K562 (cell line): ENCODE data around the gene DXO. TPM values are rescaled to one million over a fixed set of nuclear protein-coding genes. Genes with fewer than 3 reads are reported as not detected.
A peak's percentile ranks its signal among the peaks of the same experiment; 100 is the strongest.

Experiments used
- ATAC-seq: fragments of 200-7000 bp; cut with Tn5 transposase; 3 replicates; pipeline ENCODE4 v1.9.1; 2020; ENCODE audit warnings: moderate library complexity
- BruUV-seq: library from RNA; stranded (reverse); fragments of 400-500 nt; replicated peaks from 2 replicates; lab custom pipeline; 2021; lab: Mats Ljungman, UMichigan
- CTCF ChIA-PET: fragments of 300-600 bp; formaldehyde crosslinking; extraction: SDS; loops from one replicate; lab custom pipeline; 2021; ENCODE audit warnings: low intra/inter-chr PET ratio; lab: Yijun Ruan, JAX
- POLR2A ChIA-PET: fragments of 300-600, 350-650 bp; sonication (Branson Sonifier 250); formaldehyde crosslinking; extraction: SDS; loops from one replicate; lab custom pipeline; 2021; ENCODE audit warnings: antibody characterized with exemption, inconsistent platforms; lab: Yijun Ruan, JAX
- DNase-seq, 4 experiments: peaks; one replicate each; pipeline versions ENCODE4 v3.0.0 to v3.0.0-alpha.2; 2011 to 2018; ENCODE audit warnings: low spot score in 3 of 4, mixed read lengths in 3 of 4; ENCODE audit errors: extremely low read depth in 1 of 4
- FAIRE-seq: peaks from 2 replicates; lab custom pipeline; 2011; peaks lifted over from hg19 to GRCh38; lab: Jason Lieb, UNC
- H2AFZ ChIP-seq: 2 replicates; pipeline ENCODE4 v1.6.0; 2011; ENCODE audit warnings: low read depth, low read length, control low read depth, inconsistent platforms
- H3K27ac ChIP-seq: fragments of 200-600 bp; 3 replicates; pipeline ENCODE4 v1.8.0; 2011; ENCODE audit warnings: low read depth, mild to moderate bottlenecking, control low read depth, inconsistent platforms, low read length, moderate library complexity, mixed read lengths; ENCODE audit errors: extremely low read depth
- H3K27me3 ChIP-seq, 2 experiments: fragments of 300-600 bp in 1 of 2; 2 replicates in 1 of 2; 3 replicates in 1 of 2; pipeline versions ENCODE4 v1.6.0 to v1.8.0; 2011; ENCODE audit warnings: inconsistent platforms in 2 of 2, low read length in 2 of 2, mild to moderate bottlenecking in 1 of 2, mixed read lengths in 1 of 2, moderate library complexity in 1 of 2; ENCODE audit not compliant: control insufficient read depth in 2 of 2, insufficient read depth in 2 of 2
- H3K36me3 ChIP-seq: fragments of 300-600 bp; 3 replicates; pipeline ENCODE4 v1.8.0; 2011; ENCODE audit warnings: mild to moderate bottlenecking, low read length, inconsistent platforms; ENCODE audit not compliant: control insufficient read depth, insufficient read depth
- H3K4me1 ChIP-seq, 2 experiments: fragments of 200-600 bp in 1 of 2; replicated peaks in 1 of 2; 2 replicates in 1 of 2; 3 replicates in 1 of 2; pipeline versions ENCODE4 v1.5.1 to v1.8.0; 2011; ENCODE audit warnings: inconsistent platforms in 2 of 2, low read length in 2 of 2, mild to moderate bottlenecking in 1 of 2, mixed read lengths in 1 of 2, moderate library complexity in 1 of 2; ENCODE audit not compliant: control insufficient read depth in 2 of 2, insufficient read depth in 2 of 2
- H3K4me2 ChIP-seq: 2 replicates; pipeline ENCODE4 v1.6.1; 2011; ENCODE audit warnings: low read length, control low read depth, inconsistent platforms, mixed read lengths; ENCODE audit not compliant: insufficient read depth
- H3K4me3 ChIP-seq: fragments of 200-600 bp; sonication (generic), shearing (Covaris generic); 2 replicates; pipeline ENCODE4 v1.5.1; 2016; ENCODE audit warnings: control low read depth, inconsistent platforms
- H3K79me2 ChIP-seq: fragments of 200-600 bp; 3 replicates; pipeline ENCODE4 v1.8.0; 2011; ENCODE audit warnings: low read length, inconsistent platforms; ENCODE audit not compliant: control insufficient read depth, insufficient read depth
- H3K9ac ChIP-seq, 2 experiments: 2 replicates each; pipeline versions ENCODE4 v1.6.0 to v1.6.1; 2011; ENCODE audit warnings: low read depth in 2 of 2, low read length in 2 of 2, control low read depth in 1 of 2, inconsistent platforms in 1 of 2, mild to moderate bottlenecking in 1 of 2, mixed read lengths in 1 of 2; ENCODE audit not compliant: insufficient read depth in 1 of 2
- H3K9me1 ChIP-seq: one replicate; pipeline ENCODE4 v1.6.0; 2011; ENCODE audit warnings: inconsistent platforms, mild to moderate bottlenecking, low read length, moderate library complexity; ENCODE audit not compliant: control insufficient read depth, insufficient read depth
- H3K9me3 ChIP-seq: replicated peaks from 2 replicates; pipeline ENCODE4 v1.5.1; 2011; ENCODE audit warnings: low read depth, low read length, inconsistent platforms; ENCODE audit not compliant: control insufficient read depth, insufficient read depth
- H4K20me1 ChIP-seq: replicated peaks from 2 replicates; pipeline ENCODE4 v1.6.1; 2011; ENCODE audit warnings: low read length, inconsistent platforms, mixed read lengths; ENCODE audit not compliant: control insufficient read depth, insufficient read depth
- ATF1 ChIP-seq, 2 experiments: fragments of 450-650 bp in 1 of 2; IDR thresholded peaks; 2 replicates each; pipeline ENCODE4 v1.6.1; 2016; ENCODE audit warnings: missing compliant biosample characterization in 1 of 2, missing genetic modification characterization in 1 of 2
- BRD9 ChIP-seq: fragments of 450-650 bp; IDR thresholded peaks from 2 replicates; pipeline ENCODE4 v1.6.1; 2018; ENCODE audit warnings: low read depth; ENCODE audit not compliant: partially characterized antibody
- E2F4 ChIP-seq: sonication (generic); formaldehyde crosslinking; IDR thresholded peaks from 2 replicates; pipeline ENCODE4 v1.8.0; 2022; ENCODE audit warnings: mild to moderate bottlenecking, low read depth, missing genetic modification reagents
- ERF ChIP-seq: fragments of 450-650 bp; formaldehyde crosslinking; IDR thresholded peaks from 2 replicates; pipeline ENCODE4 v1.4.0; 2020; ENCODE audit warnings: mild to moderate bottlenecking, mixed read lengths
- FOXA3 ChIP-seq, 2 experiments: fragments of 450-650 bp in 1 of 2; sonication (generic) in 1 of 2; formaldehyde crosslinking; IDR thresholded peaks in 1 of 2; conservative IDR thresholded peaks in 1 of 2; 2 replicates each; pipeline versions ENCODE4 v1.4.0 to v1.8.0; 2020 to 2022; ENCODE audit warnings: mild to moderate bottlenecking in 2 of 2, missing genetic modification reagents in 1 of 2
- KDM1A ChIP-seq, 2 experiments: fragments of 450-650 bp; IDR thresholded peaks; 2 replicates each; pipeline ENCODE4 v1.6.1; 2016; ENCODE audit warnings: mild to moderate bottlenecking in 2 of 2
- MAFG ChIP-seq: fragments of 450-650 bp; conservative IDR thresholded peaks from 2 replicates; pipeline ENCODE4 v1.6.1; 2016; ENCODE audit warnings: missing genetic modification characterization, missing compliant biosample characterization
- MBD2 ChIP-seq: sonication (generic); IDR thresholded peaks from 2 replicates; pipeline ENCODE4 v1.6.1; 2016; ENCODE audit warnings: low read depth, borderline replicate concordance
- OTX1 ChIP-seq: fragments of 450-650 bp; formaldehyde crosslinking; IDR thresholded peaks from 2 replicates; pipeline ENCODE4 v1.4.0; 2022; ENCODE audit warnings: mild to moderate bottlenecking
- RBM17 ChIP-seq: fragments of 200-400 bp; formaldehyde crosslinking; IDR thresholded peaks from 2 replicates; pipeline ENCODE4 v1.6.1; 2017; ENCODE audit warnings: low read depth, mild to moderate bottlenecking, low read length, borderline replicate concordance
- SMC3 ChIP-seq: conservative IDR thresholded peaks from 2 replicates; pipeline ENCODE4 v1.6.1; 2011; ENCODE audit warnings: low read depth, low read length, improper control_type of control experiment; ENCODE audit not compliant: insufficient read depth
- SRF ChIP-seq, 2 experiments: fragments of 250-450, 450-650 bp in 1 of 2; sonication (Bioruptor Pico) in 1 of 2; sonication (generic) in 1 of 2; formaldehyde crosslinking; IDR thresholded peaks; 2 replicates each; pipeline versions ENCODE4 v1.5.0 to v1.5.1; 2020 to 2022; ENCODE audit warnings: mild to moderate bottlenecking in 1 of 2, missing genetic modification reagents in 1 of 2
- U2AF1 ChIP-seq: fragments of 200-400 bp; formaldehyde crosslinking; optimal IDR thresholded peaks from 2 replicates; pipeline ENCODE3; 2017; ENCODE audit warnings: mild to moderate bottlenecking, low read depth, low read length, moderate library complexity
- ZBTB9 ChIP-seq: fragments of 450-650 bp; formaldehyde crosslinking; IDR thresholded peaks from 2 replicates; pipeline ENCODE4 v1.4.0; 2020; ENCODE audit warnings: mild to moderate bottlenecking, moderate library complexity
- ZNF124 ChIP-seq: sonication (generic); formaldehyde crosslinking; IDR thresholded peaks from 2 replicates; pipeline ENCODE4 v1.8.1; 2022; ENCODE audit warnings: missing genetic modification reagents
- ZNF57 ChIP-seq: fragments of 450-650 bp; formaldehyde crosslinking; IDR thresholded peaks from 2 replicates; pipeline ENCODE4 v1.4.0; 2020; ENCODE audit warnings: mild to moderate bottlenecking, moderate library complexity
- WGBS: fragments of 100-300 bp; shearing (Covaris generic); methylation state at CpG from one replicate; pipeline ENCODE4 v1.1.6; 2016; ENCODE audit warnings: low coverage, mixed read lengths; ENCODE audit not compliant: insufficient coverage; ENCODE audit errors: missing lambda C conversion rate; 5-methylcytosine and 5-hydroxymethylcytosine counted together
- in situ Hi-C: fragments of 300-500 bp; cut with MboI; formaldehyde crosslinking; loops from 4 replicates; pipeline ENCODE4 v1.15.0; 2018; ENCODE audit warnings: inconsistent platforms, mixed read lengths
- intact Hi-C: fragments of 100-400 bp; cut with micrococcal nuclease; formaldehyde crosslinking; loops from 2 replicates; pipeline ENCODE4 v1.14.2; 2022
- polyA plus RNA-seq, 8 experiments: library from polyadenylated mRNA; depleted of rRNA in 4 of 8; stranded (reverse) in 5 of 8; unstranded in 3 of 8; fragments of >200 nt; fragmentation: Nextera tagmentation in 2 of 8; fragmentation: Illumina TruSeq in 1 of 8; extraction: Ambion mirVana in 2 of 8; extraction: Trizol in 1 of 8; gene quantifications; 2 replicates each; pipeline versions ENCODE4 v1.2.1 to v1.2.3, GENCODE V29; 2011 to 2014; ENCODE audit warnings: inconsistent platforms in 1 of 8, missing spikeins in 1 of 8
- total RNA-seq, 7 experiments: library from RNA; depleted of rRNA in 6 of 7; stranded (reverse); fragments of >200 nt in 6 of 7; fragmentation: Illumina TruSeq in 2 of 7; extraction: Trizol in 2 of 7; gene quantifications; 2 replicates each; pipeline versions ENCODE4 v1.2.1 to v1.2.3, GENCODE V29; 2011 to 2021; ENCODE audit warnings: low replicate concordance in 1 of 7

The DXO gene
- total and polyA plus RNA-seq, 9 of the 15 experiments (the other 6 are each of a cell fraction or from before 2014, with no cell fraction given) = 6.4 to 35.1 (median 19.4) TPM

DNA sequence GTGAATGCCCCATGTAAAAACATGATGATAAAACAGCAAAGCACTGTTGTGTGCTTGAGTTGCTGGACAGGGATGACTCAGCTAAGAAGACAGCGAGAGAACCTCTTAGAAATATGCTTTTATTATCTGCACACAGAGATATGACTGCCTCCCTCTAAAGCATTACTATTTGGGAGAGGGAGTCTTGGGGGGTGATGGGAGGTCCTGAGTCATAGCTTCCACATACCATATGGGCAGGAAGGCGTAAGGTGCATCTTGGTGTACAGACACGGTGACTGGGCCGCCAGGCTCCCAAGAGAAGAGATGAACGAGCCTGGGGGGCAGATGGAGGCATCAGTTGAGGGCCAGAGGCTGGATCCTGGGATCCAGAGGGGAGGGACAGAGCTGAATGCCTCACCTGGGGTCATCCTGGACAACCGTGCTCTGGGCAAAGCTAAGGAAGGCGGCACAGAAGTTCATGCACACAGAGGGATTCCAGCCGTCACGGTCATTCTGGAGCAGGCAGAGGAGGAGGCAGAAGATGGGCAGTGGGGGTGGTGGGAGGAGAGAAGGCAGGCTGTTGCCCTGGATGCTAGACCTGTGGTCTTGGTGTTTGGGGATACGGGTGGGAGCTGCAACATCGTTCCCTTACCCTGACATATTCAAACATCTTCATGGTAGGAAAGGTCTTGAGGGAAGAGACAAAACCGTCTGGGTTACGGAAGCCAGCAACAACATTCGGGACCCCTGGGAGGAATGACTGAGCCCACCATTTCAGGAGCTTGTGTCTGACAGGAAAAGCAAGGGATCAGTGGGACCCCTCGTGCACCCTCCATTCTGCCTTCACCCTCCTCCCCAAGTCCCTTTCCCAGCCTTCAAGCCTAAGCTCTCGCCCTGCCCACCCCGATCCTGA lies 2.0 kb downstream of the DXO start (continued):
- peak; percentile 98 for TF ChIP-seq MAFG (tag)
- no peak for TF ChIP-seq ZNF57
- no peak for TF ChIP-seq FOXA3 (CRISPR knock-in tag; conservative IDR thresholded peaks at IDR 0.05 in 1 of 2, IDR thresholded peaks at IDR 0.05 in 1 of 2)
- no peak for TF ChIP-seq U2AF1
- peak; percentile 24 for TF ChIP-seq BRD9
- no peak for TF ChIP-seq ZNF124 (CRISPR knock-in tag)
- no peak for TF ChIP-seq SMC3

DNA sequence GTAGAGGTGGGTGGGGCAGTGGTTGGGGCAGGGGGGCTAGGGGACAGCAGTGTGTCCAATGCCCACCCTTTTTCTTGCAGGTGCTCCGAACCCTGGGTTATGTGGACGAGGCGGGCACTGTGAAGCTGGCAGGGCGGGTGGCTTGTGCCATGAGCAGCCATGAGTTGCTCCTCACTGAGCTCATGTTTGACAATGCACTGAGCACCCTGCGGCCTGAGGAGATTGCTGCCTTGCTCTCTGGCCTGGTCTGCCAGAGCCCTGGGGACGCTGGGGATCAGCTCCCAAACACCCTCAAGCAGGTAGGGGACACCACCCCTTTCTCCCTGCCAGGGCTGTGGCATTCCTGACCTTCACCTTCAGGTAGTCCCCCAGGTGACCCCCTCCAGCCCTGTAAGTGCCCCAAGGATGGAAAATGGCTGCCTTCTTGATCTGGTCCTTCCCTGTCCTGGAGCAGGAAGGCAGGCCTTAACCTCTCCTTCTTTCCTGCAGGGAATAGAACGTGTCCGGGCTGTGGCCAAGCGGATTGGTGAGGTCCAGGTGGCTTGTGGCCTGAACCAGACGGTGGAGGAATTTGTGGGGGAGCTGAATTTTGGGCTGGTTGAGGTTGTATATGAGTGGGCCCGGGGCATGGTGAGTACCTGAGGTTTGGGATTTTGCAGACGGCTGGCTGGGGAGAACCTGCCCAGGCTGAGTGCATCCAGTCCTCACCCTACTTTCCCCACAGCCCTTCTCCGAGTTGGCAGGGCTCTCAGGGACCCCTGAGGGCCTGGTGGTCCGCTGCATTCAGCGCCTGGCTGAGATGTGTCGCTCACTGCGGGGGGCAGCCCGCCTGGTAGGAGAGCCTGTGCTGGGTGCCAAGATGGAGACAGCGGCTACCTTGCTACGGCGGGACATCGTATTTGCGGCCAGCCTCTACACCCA lies 2.9 kb downstream of the DXO start:
- in situ Hi-C loops = no loop called here
- CTCF ChIA-PET = no interaction called here
- ATAC-seq = no peak
- intact Hi-C loops = no loop called here
- BruUV-seq = no TSS peak
- Histone ChIP-seq H3K36me3 (peaks cover 71% of the 10 kb centered on the region), H3K4me2 (peak overlapping the region; percentile 99), H4K20me1 (no peaks in the 10 kb centered on the region), H3K9me3 (no peaks in the 10 kb centered on the region), H3K9ac (peak overlapping the region; percentile 84 to 90; a peak in 3 of 4 replicates), H3K4me3 (no peak overlapping the region), H3K9me1 (no peaks in the 10 kb centered on the region), H2AFZ (no peak overlapping the region), H3K79me2 (peaks cover 39% of the 10 kb centered on the region), H3K27me3 (no peaks in the 10 kb centered on the region), H3K27ac (peak overlapping the region; percentile 84), H3K4me1 (peaks cover 50 to 55% of the 10 kb centered on the region in 2 experiments; a peak in 4 of 5 replicates)
- no peak for FAIRE-seq
- no peak for DNase-seq
- POLR2A ChIA-PET = interaction anchor here (0.6 to 5.8 kb wide), 10 partner anchors 7 to 216 kb away, joined by 3 to 74 read pairs (median 3); partner anchors contain the start of genes NELFE and SKIC2
- WGBS = 65% methylated on average over 23 of the region's 23 CpGs
- TF ChIP-seq OTX1 (CRISPR knock-in tag) (0 out of 2 replicates have a peak, but pooled peaks have one; percentile 73), E2F4 (no peak), KDM1A (IDR thresholded peaks at IDR 0.05) (no peak), RBM17 (no peak), ERF (CRISPR knock-in tag) (0 out of 2 replicates have a peak, but pooled peaks have one; percentile 44), SRF (CRISPR knock-in tag; IDR thresholded peaks at IDR 0.05) (0 out of 4 replicates have a peak, but pooled peaks of 1 of the 2 experiments have one; percentile 3), MBD2 (peak; percentile 5; the same call in 1 of the 2 replicates), ZBTB9 (0 out of 2 replicates have a peak, but pooled peaks have one; percentile 45), ATF1 (CRISPR knock-in tag; IDR thresholded peaks at IDR 0.05) (no peak), ATF1 (tag; IDR thresholded peaks at IDR 0.05) (peak; percentile 23; the same call in 1 of the 2 replicates)
